Measurements from ENCODE around the gene ELFN2. TPM values are rescaled to one million over a fixed set of nuclear protein-coding genes. Genes with fewer than 3 reads are reported as not detected.

ELFN2 gene
- total and polyA plus RNA-seq, 9 donors: 0.01 to 0.05 (median 0.03) TPM; not detected in 5

DNA sequence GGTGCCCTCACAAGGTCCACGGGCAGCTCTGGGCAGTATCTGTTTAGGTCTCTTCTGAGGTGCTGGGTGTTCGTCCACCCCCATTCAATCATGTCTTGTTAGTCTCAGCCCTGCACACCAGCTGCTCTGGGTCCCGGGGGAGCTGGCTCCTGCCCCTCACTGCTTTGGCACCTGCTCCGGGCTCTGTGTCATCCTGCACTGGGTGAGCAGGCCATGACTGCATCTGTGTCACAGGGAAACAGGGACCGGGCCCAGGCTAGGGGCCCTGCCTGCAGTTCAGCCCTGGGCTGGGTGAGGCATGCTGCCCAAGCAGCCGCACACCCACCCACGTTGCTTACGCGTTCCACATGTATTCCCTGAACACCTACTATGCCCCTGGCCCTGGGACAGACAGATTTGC, 43.9 kb downstream of the ELFN2 start:
- no peak overlapping the region for H3K27ac ChIP-seq
- H3K4me1 ChIP-seq (ENCODE audit: insufficient read depth): peaks cover 1% of the 10 kb centered on the region
- no peaks in the 10 kb centered on the region for H3K27me3 ChIP-seq
- no peak for DNase-seq
- WGBS, 3 donors: 69 to 80% (median 77%) methylated on average over 9 of the region's 9 CpGs
- intact Hi-C loops (cut with DNase I): no loop called here
- no peak overlapping the region for H3K4me3 ChIP-seq
- H3K36me3 ChIP-seq: no peaks in the 10 kb centered on the region
- no peaks in the 10 kb centered on the region for H3K9me3 ChIP-seq
- no peak for TF ChIP-seq EP300 (IDR thresholded peaks at IDR 0.05)
- TF ChIP-seq CTCF (IDR thresholded peaks at IDR 0.05): no peak
- no peak for TF ChIP-seq POLR2A (IDR thresholded peaks at IDR 0.05)

GRCh38 chr22:37381489-37381888, 45.8 kb downstream of the ELFN2 start:
- WGBS, 3 donors: 44 to 60% (median 51%) methylated on average over 9 of the region's 9 CpGs
- intact Hi-C loops (cut with DNase I): no loop called here

GRCh38 chr22:37379722-37380121, 47.6 kb downstream of the ELFN2 start:
- H3K36me3 ChIP-seq: no peaks in the 10 kb centered on the region
- 39 to 49% (median 45%) methylated on average over 10 of the region's 10 CpGs for WGBS, 3 donors
- no peaks in the 10 kb centered on the region for H3K9me3 ChIP-seq
- no peaks in the 10 kb centered on the region for H3K27me3 ChIP-seq
- no peak for DNase-seq
- H3K27ac ChIP-seq: no peak overlapping the region
- intact Hi-C loops (cut with DNase I): no loop called here
- no peak overlapping the region for H3K4me3 ChIP-seq
- TF ChIP-seq POLR2A (IDR thresholded peaks at IDR 0.05) (no peak), CTCF (IDR thresholded peaks at IDR 0.05) (no peak), EP300 (IDR thresholded peaks at IDR 0.05) (no peak)
- no peaks in the 10 kb centered on the region for H3K4me1 ChIP-seq (ENCODE audit: insufficient read depth)

More at GRCh38 chr22:37381489-37381888, 45.8 kb downstream of the ELFN2 start:
- Histone ChIP-seq H3K4me3 (no peak overlapping the region), H3K27me3 (no peaks in the 10 kb centered on the region), H3K27ac (no peak overlapping the region), H3K4me1 (ENCODE audit: insufficient read depth) (no peaks in the 10 kb centered on the region), H3K9me3 (no peaks in the 10 kb centered on the region), H3K36me3 (no peaks in the 10 kb centered on the region)
- no peak for DNase-seq
- TF ChIP-seq CTCF (IDR thresholded peaks at IDR 0.05) (no peak), POLR2A (IDR thresholded peaks at IDR 0.05) (no peak), EP300 (IDR thresholded peaks at IDR 0.05) (no peak)

- DNase-seq: no peak
- no peak for TF ChIP-seq CTCF (IDR thresholded peaks at IDR 0.05)
- Histone ChIP-seq H3K4me3 (no peak overlapping the region), H3K4me1 (ENCODE audit: insufficient read depth) (no peaks in the 10 kb centered on the region), H3K36me3 (no peaks in the 10 kb centered on the region), H3K9me3 (no peaks in the 10 kb centered on the region), H3K27me3 (no peaks in the 10 kb centered on the region), H3K27ac (no peak overlapping the region)
- intact Hi-C loops (cut with DNase I): no loop called here
- 21 to 31% (median 21%) methylated on average over 13 of the region's 13 CpGs for WGBS, 3 donors
These were observed 48.2 kb downstream of the ELFN2 start for GRCh38 chr22:37379085-37379484.

GRCh38 chr22:37378642-37379058, 48.6 kb downstream of the ELFN2 start:
- DNase-seq: no peak
- intact Hi-C loops (cut with DNase I): no loop called here
- Histone ChIP-seq H3K36me3 (no peaks in the 10 kb centered on the region), H3K9me3 (no peaks in the 10 kb centered on the region), H3K27ac (no peak overlapping the region), H3K4me3 (no peak overlapping the region), H3K4me1 (ENCODE audit: insufficient read depth) (no peaks in the 10 kb centered on the region), H3K27me3 (no peaks in the 10 kb centered on the region)
- 13 to 25% (median 14%) methylated on average over 13 to 14 of the region's 14 CpGs for WGBS, 3 donors
- TF ChIP-seq POLR2A (IDR thresholded peaks at IDR 0.05) (no peak), EP300 (IDR thresholded peaks at IDR 0.05) (no peak), CTCF (IDR thresholded peaks at IDR 0.05) (no peak)
